ENCODE results near the gene SPEF1. TPM values are rescaled to one million over a fixed set of nuclear protein-coding genes. Genes with fewer than 3 reads are reported as not detected.

SPEF1 gene
- total and polyA plus RNA-seq, 2 experiments from 2014 or later = 0.11 TPM; not detected in 1

GRCh38 chr20:3752386-3752759, 28.9 kb downstream of the SPEF1 start:
- no peaks in the 10 kb centered on the region for H3K27me3 ChIP-seq (replicated peaks; ENCODE audit: insufficient read depth)
- WGBS, 2 experiments (ENCODE audit: low coverage in 1 of 2, low lambda C conversion rate in 2 of 2, missing lambda C conversion rate in 2 of 2) = 87 to 89% methylated on average over 13 of the region's 13 CpGs
- H3K9ac ChIP-seq = no peak overlapping the region
- no peaks in the 10 kb centered on the region for H3K36me3 ChIP-seq (ENCODE audit: low read depth)
- H2AFZ ChIP-seq = no peak overlapping the region
- H3K4me3 ChIP-seq = no peak overlapping the region
- in situ Hi-C loops (cut with MboI) = no loop called here
- no peak overlapping the region for H3K4me2 ChIP-seq (ENCODE audit: unreplicated experiment)
- no peaks in the 10 kb centered on the region for H3K79me2 ChIP-seq (ENCODE audit: insufficient read depth)
- H4K20me1 ChIP-seq (ENCODE audit: insufficient read depth) = no peaks in the 10 kb centered on the region
- H3K27ac ChIP-seq = no peak overlapping the region
- no peak for DNase-seq
- H3K4me1 ChIP-seq (ENCODE audit: insufficient read depth) = no peaks in the 10 kb centered on the region
- no peaks in the 10 kb centered on the region for H3K9me3 ChIP-seq (ENCODE audit: low read depth)
- H3F3A ChIP-seq (ENCODE audit: insufficient read depth) = no peaks in the 10 kb centered on the region
- TF ChIP-seq EZH2phosphoT487 (IDR thresholded peaks at IDR 0.05; ENCODE audit: insufficient read depth, low read depth) (no peak), EZH2 (IDR thresholded peaks at IDR 0.05; ENCODE audit: insufficient read depth, poor library complexity, severe bottlenecking) (no peak)
- no peaks in the 10 kb centered on the region for H3K9me2 ChIP-seq (ENCODE audit: insufficient read depth)

GRCh38 chr20:3751675-3752385, 29.4 kb downstream of the SPEF1 start:
- no peak for DNase-seq
- Histone ChIP-seq H3K9me2 (ENCODE audit: insufficient read depth) (no peaks in the 10 kb centered on the region), H3K36me3 (ENCODE audit: low read depth) (no peaks in the 10 kb centered on the region), H4K20me1 (ENCODE audit: insufficient read depth) (no peaks in the 10 kb centered on the region), H3K79me2 (ENCODE audit: insufficient read depth) (no peaks in the 10 kb centered on the region), H3K4me2 (ENCODE audit: unreplicated experiment) (no peak overlapping the region), H3F3A (ENCODE audit: insufficient read depth) (no peaks in the 10 kb centered on the region), H3K9me3 (ENCODE audit: low read depth) (no peaks in the 10 kb centered on the region), H3K4me3 (no peak overlapping the region), H2AFZ (no peak overlapping the region), H3K27me3 (replicated peaks; ENCODE audit: insufficient read depth) (no peaks in the 10 kb centered on the region), H3K9ac (no peak overlapping the region), H3K27ac (no peak overlapping the region), H3K4me1 (ENCODE audit: insufficient read depth) (no peaks in the 10 kb centered on the region)
- 87 to 93% methylated on average over 49 to 94 of the region's 95 CpGs for WGBS, 2 experiments (ENCODE audit: low coverage in 1 of 2, low lambda C conversion rate in 2 of 2, missing lambda C conversion rate in 2 of 2)
- in situ Hi-C loops (cut with MboI) = no loop called here
- TF ChIP-seq EZH2phosphoT487 (IDR thresholded peaks at IDR 0.05; ENCODE audit: insufficient read depth, low read depth) (no peak), EZH2 (IDR thresholded peaks at IDR 0.05; ENCODE audit: insufficient read depth, poor library complexity, severe bottlenecking) (no peak)

GRCh38 chr20:3751305-3751674, 30.0 kb downstream of the SPEF1 start:
- no peak overlapping the region for H3K9ac ChIP-seq
- H3K4me3 ChIP-seq = no peak overlapping the region
- no peak for DNase-seq
- in situ Hi-C loops (cut with MboI) = no loop called here
- no peak overlapping the region for H2AFZ ChIP-seq
- no peak for TF ChIP-seq EZH2 (IDR thresholded peaks at IDR 0.05; ENCODE audit: insufficient read depth, poor library complexity, severe bottlenecking)
- TF ChIP-seq EZH2phosphoT487 (IDR thresholded peaks at IDR 0.05; ENCODE audit: insufficient read depth, low read depth) = no peak
- no peaks in the 10 kb centered on the region for H3K9me2 ChIP-seq (ENCODE audit: insufficient read depth)
- H3K27ac ChIP-seq = no peak overlapping the region
- H3K4me1 ChIP-seq (ENCODE audit: insufficient read depth) = no peaks in the 10 kb centered on the region
- H4K20me1 ChIP-seq (ENCODE audit: insufficient read depth) = no peaks in the 10 kb centered on the region
- H3F3A ChIP-seq (ENCODE audit: insufficient read depth) = no peaks in the 10 kb centered on the region
- no peak overlapping the region for H3K4me2 ChIP-seq (ENCODE audit: unreplicated experiment)
- H3K79me2 ChIP-seq (ENCODE audit: insufficient read depth) = no peaks in the 10 kb centered on the region
- no peaks in the 10 kb centered on the region for H3K27me3 ChIP-seq (replicated peaks; ENCODE audit: insufficient read depth)
- 95 to 96% methylated on average over 24 to 30 of the region's 31 CpGs for WGBS, 2 experiments (ENCODE audit: low coverage in 1 of 2, low lambda C conversion rate in 2 of 2, missing lambda C conversion rate in 2 of 2)
- H3K36me3 ChIP-seq (ENCODE audit: low read depth) = no peaks in the 10 kb centered on the region
- no peaks in the 10 kb centered on the region for H3K9me3 ChIP-seq (ENCODE audit: low read depth)

DNA sequence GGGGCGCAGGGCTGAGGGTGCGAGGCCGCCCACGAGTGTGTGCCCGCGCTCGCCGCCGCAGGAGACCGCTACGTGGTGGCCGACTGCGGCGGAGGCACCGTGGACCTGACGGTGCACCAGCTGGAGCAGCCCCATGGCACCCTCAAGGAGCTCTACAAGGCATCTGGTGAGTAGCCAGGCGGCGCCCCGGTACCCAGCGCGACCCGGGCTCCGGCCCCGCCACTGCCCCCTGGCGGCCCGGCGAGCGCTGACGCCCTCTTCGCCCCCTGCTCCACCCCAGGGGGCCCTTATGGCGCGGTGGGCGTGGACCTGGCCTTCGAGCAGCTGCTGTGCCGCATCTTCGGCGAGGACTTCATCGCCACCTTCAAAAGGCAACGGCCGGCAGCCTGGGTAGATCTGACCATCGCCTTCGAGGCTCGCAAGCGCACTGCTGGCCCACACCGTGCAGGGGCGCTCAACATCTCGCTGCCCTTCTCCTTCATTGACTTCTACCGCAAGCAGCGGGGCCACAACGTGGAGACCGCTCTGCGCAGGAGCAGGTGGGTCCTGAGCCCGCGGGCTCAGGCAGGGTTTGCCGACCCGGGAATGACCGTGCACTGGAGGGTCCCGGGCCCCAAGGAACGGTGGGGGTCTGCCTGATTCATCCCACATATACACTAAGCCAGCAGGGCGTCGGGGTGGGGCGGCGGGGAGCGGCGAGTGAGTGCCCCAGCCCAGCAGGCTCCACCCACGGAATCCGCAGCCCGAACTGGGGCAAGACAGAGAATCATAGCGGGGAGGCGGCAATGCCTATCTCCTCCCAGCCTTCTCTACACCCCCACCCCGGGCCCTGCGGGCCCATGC, 31.3 kb downstream of the SPEF1 start:
- H3K27me3 ChIP-seq (replicated peaks; ENCODE audit: insufficient read depth) = no peaks in the 10 kb centered on the region
- no peaks in the 10 kb centered on the region for H3K79me2 ChIP-seq (ENCODE audit: insufficient read depth)
- no peaks in the 10 kb centered on the region for H3K9me2 ChIP-seq (ENCODE audit: insufficient read depth)
- H3K4me2 ChIP-seq (ENCODE audit: unreplicated experiment) = no peak overlapping the region
- in situ Hi-C loops (cut with MboI) = no loop called here
- no peak overlapping the region for H2AFZ ChIP-seq
- no peaks in the 10 kb centered on the region for H3F3A ChIP-seq (ENCODE audit: insufficient read depth)
- H3K9me3 ChIP-seq (ENCODE audit: low read depth) = no peaks in the 10 kb centered on the region
- H3K9ac ChIP-seq = no peak overlapping the region
- DNase-seq = no peak
- no peak overlapping the region for H3K4me3 ChIP-seq
- H3K27ac ChIP-seq = no peak overlapping the region
- H3K36me3 ChIP-seq (ENCODE audit: low read depth) = no peaks in the 10 kb centered on the region
- H3K4me1 ChIP-seq (ENCODE audit: insufficient read depth) = no peaks in the 10 kb centered on the region
- WGBS, 2 experiments (ENCODE audit: low coverage in 1 of 2, low lambda C conversion rate in 2 of 2, missing lambda C conversion rate in 2 of 2) = 92 to 96% methylated on average over 38 to 65 of the region's 72 CpGs
- no peaks in the 10 kb centered on the region for H4K20me1 ChIP-seq (ENCODE audit: insufficient read depth)
- TF ChIP-seq EZH2 (IDR thresholded peaks at IDR 0.05; ENCODE audit: insufficient read depth, poor library complexity, severe bottlenecking) (no peak), EZH2phosphoT487 (IDR thresholded peaks at IDR 0.05; ENCODE audit: insufficient read depth, low read depth) (no peak)

All from GM23248 (cell line).